SJCRH30 (cell line): ENCODE measurements around the gene MYO5A. TPM values are rescaled to one million over a fixed set of nuclear protein-coding genes. Genes with fewer than 3 reads are reported as not detected.
A peak's percentile ranks its signal among the peaks of the same experiment; 100 is the strongest.
"Not testable (repeated sequence)": the region's sequence is repeated elsewhere in the genome, so short reads cannot be mapped to it uniquely, and the experiment has no call there.

ENCODE experiments used
- DNase-seq, 2 experiments: peaks; one replicate each; pipeline ENCODE4 v3.0.0-alpha.2; 2015 to 2020
- H3K27ac ChIP-seq: fragments of 250-450 bp; sonication (Bioruptor Pico); 2 replicates; pipeline ENCODE4 v1.5.1; 2020; ENCODE audit warnings: mild to moderate bottlenecking, moderate library complexity
- H3K27me3 ChIP-seq: fragments of 250-450 bp; sonication (Bioruptor Pico); 2 replicates; pipeline ENCODE4 v1.5.1; 2020; ENCODE audit warnings: mild to moderate bottlenecking, moderate library complexity
- H3K36me3 ChIP-seq: fragments of 250-450 bp; sonication (Bioruptor Pico); 2 replicates; pipeline ENCODE4 v1.5.1; 2020; ENCODE audit warnings: mild to moderate bottlenecking, moderate library complexity
- H3K4me1 ChIP-seq: fragments of 250-450 bp; sonication (Bioruptor Pico); 2 replicates; pipeline ENCODE4 v1.5.1; 2020; ENCODE audit warnings: mild to moderate bottlenecking, moderate library complexity
- H3K4me3 ChIP-seq: fragments of 250-450 bp; sonication (Bioruptor Pico); 2 replicates; pipeline ENCODE4 v1.5.1; 2020; ENCODE audit warnings: mild to moderate bottlenecking, moderate library complexity
- H3K9me3 ChIP-seq: fragments of 250-450 bp; sonication (Bioruptor Pico); replicated peaks from 2 replicates; pipeline ENCODE4 v1.5.1; 2020; ENCODE audit warnings: mild to moderate bottlenecking, moderate library complexity
- total RNA-seq: library from RNA; depleted of rRNA; stranded (reverse); fragments of >200 nt; shearing (Covaris generic); gene quantifications from 2 replicates; pipeline ENCODE4 v1.2.3, GENCODE V29; 2014

The MYO5A gene
- total RNA-seq, 1 experiment from 2014 or later = 15.2 TPM

DNA sequence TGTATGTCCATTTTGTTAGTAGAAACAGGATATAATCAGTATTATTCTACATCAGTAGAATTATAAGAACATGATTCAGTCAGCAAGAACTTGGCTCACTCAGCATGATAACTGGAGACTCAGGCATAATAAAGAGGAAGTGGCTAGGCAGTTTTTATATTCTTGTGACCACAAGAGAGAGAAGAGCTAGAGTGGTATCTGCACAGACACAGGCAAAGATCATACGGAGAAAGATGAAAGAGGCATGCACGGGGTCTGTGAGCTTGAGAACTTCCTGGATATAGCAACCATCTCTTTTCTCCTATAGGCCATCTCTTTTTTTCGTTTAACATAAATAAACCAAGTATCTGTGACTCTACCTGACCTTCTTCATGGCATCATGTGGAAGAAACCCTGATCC, 46.8 kb downstream of the MYO5A start:
- H3K9me3 ChIP-seq = no peaks in the 10 kb centered on the region
- no peaks in the 10 kb centered on the region for H3K4me1 ChIP-seq
- H3K27me3 ChIP-seq = no peaks in the 10 kb centered on the region
- DNase-seq = no peak
- no peaks in the 10 kb centered on the region for H3K36me3 ChIP-seq
- no peak overlapping the region for H3K27ac ChIP-seq
- H3K4me3 ChIP-seq = no peak overlapping the region

DNA sequence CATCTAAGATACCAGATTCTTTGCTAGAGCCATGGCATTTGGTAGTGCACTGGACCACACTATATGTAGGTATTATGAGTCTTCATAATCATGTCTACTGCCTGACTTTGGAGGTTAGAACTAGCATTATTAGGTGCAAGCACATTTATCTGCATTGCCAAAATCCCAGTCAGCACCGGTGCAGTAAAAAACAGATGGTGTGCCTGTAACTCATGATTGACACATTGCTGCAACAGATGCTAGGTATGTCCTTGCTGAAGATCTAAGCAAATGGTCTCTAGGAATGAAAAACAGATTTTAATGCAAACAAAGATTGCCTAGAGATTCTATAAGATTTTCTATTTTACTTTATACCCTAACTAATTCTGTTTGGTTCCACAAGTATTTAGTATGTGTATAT, 47.7 kb downstream of the MYO5A start:
- H3K9me3 ChIP-seq = no peaks in the 10 kb centered on the region
- DNase-seq = no peak
- no peaks in the 10 kb centered on the region for H3K27me3 ChIP-seq
- no peaks in the 10 kb centered on the region for H3K4me1 ChIP-seq
- H3K27ac ChIP-seq = no peak overlapping the region
- H3K4me3 ChIP-seq = no peak overlapping the region
- no peaks in the 10 kb centered on the region for H3K36me3 ChIP-seq

DNA sequence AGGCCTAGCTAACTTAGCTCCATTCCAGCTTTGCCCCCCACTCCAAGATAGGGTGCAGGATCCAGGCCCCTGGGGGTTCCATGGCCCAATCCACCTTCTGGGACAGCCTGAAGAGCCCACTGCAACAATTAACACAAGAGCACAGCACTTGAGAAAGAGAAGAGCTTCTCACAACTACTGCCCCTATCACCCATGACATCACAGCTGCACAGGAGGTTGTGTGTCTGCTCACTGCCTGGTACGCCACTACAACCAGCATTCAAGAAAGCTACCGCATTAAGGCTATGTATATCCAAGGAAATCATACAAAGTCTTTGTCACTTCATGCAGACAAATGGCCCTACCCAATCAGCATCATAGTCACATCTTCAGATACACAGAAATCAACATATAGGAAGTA, 62.0 kb downstream of the MYO5A start:
- no peaks in the 10 kb centered on the region for H3K4me1 ChIP-seq
- H3K36me3 ChIP-seq = no peaks in the 10 kb centered on the region
- H3K27me3 ChIP-seq = no peaks in the 10 kb centered on the region
- no peak for DNase-seq
- no peak overlapping the region for H3K4me3 ChIP-seq
- H3K9me3 ChIP-seq = no peaks in the 10 kb centered on the region
- no peak overlapping the region for H3K27ac ChIP-seq

DNA sequence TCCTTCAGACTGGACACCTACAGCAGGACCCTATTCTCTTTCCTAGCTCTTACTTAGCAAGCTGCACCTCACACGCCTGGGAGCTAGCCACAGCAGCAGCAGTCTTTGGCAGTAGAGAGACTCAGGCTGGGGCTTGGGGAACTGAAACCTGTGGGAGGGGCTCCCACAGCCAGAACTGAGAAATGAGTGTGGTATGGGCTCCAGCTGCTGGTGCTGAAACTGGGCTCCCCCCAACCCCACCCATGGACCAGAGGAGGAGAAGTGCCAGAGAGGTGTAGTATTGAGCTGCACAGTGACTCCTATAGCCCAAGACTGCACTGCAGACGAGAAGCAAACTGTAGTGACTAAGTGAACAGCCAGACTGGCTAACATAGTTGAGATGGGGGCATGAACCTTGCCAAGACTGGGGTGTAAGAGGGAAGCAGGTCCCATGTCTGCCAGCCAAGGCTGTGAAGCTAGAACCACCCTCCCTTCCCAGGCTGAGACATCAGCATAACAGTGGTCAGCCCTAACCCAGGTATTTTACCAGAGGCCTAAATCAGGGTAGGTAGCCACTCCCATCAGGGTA, 62.5 kb downstream of the MYO5A start:
- DNase-seq = no peak
- no peaks in the 10 kb centered on the region for H3K4me1 ChIP-seq
- H3K4me3 ChIP-seq = no peak overlapping the region
- H3K27me3 ChIP-seq = no peaks in the 10 kb centered on the region
- H3K27ac ChIP-seq = no peak overlapping the region
- H3K9me3 ChIP-seq = no peaks in the 10 kb centered on the region
- no peaks in the 10 kb centered on the region for H3K36me3 ChIP-seq

DNA sequence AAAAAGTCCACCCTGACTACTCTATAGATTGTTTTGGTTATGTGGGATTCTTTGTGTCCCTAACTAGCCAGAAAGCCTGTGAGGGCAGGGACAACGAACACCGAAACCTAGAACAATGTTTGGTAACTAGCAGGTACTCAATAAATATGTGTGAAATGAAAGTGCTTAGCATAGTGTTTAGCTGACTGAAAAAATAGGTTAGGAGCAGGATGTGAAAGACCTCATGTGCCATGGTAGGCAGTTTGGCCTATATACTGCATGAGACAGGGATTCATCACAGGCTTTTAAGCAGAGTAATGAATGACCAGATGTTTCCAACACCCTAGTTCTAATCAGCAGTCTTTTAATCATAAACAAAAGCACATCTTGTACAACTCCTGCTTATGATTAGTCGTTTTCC, 64.2 kb downstream of the MYO5A start:
- Histone ChIP-seq H3K9me3 (no peaks in the 10 kb centered on the region), H3K4me1 (no peaks in the 10 kb centered on the region), H3K4me3 (no peak overlapping the region), H3K27me3 (no peaks in the 10 kb centered on the region), H3K36me3 (no peaks in the 10 kb centered on the region), H3K27ac (no peak overlapping the region)
- DNase-seq = no peak

DNA sequence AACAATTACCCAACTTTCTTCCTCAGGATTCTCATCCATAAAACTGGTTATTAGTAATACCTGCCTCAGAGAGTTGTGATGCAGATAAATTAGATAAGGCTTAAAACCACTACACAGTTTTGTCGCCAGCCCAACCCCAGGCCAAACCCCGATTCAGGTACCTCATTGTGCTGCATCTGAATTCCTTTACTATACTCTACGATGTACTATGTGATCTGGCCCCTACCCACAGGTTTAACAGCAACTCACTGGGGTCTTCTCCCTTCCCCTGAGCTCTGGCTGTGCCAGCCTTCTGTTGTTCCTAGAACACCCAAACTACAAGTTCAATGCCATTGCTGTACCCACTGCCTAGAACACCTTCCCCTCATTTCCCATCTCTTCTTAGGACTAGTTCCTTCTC, 64.6 kb downstream of the MYO5A start:
- Histone ChIP-seq H3K9me3 (no peaks in the 10 kb centered on the region), H3K4me3 (no peak overlapping the region), H3K27ac (no peak overlapping the region), H3K36me3 (no peaks in the 10 kb centered on the region), H3K4me1 (no peaks in the 10 kb centered on the region), H3K27me3 (no peaks in the 10 kb centered on the region)
- DNase-seq = no peak

DNA sequence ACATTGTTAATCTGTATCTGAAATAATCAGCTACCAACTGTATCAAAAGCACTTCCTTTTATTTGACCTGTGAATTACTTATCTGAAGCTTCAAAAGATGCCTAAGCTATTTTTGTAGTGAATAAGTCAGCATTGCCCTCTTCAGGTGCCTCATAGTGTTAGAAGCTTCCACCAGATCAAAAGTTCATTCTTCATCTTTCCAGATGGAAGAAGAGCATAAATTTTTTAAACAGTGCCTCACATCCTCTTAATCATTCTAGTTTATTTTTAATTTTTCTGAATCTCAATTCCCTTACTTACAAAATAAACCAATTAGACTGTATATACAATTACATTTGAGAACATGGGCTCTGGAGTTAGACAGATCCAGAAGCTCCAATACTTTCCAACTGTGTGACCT, 65.0 kb downstream of the MYO5A start:
- DNase-seq = no peak
- no peaks in the 10 kb centered on the region for H3K4me1 ChIP-seq
- no peak overlapping the region for H3K4me3 ChIP-seq
- H3K27me3 ChIP-seq = no peaks in the 10 kb centered on the region
- H3K36me3 ChIP-seq = no peaks in the 10 kb centered on the region
- H3K9me3 ChIP-seq = no peaks in the 10 kb centered on the region
- no peak overlapping the region for H3K27ac ChIP-seq

DNA sequence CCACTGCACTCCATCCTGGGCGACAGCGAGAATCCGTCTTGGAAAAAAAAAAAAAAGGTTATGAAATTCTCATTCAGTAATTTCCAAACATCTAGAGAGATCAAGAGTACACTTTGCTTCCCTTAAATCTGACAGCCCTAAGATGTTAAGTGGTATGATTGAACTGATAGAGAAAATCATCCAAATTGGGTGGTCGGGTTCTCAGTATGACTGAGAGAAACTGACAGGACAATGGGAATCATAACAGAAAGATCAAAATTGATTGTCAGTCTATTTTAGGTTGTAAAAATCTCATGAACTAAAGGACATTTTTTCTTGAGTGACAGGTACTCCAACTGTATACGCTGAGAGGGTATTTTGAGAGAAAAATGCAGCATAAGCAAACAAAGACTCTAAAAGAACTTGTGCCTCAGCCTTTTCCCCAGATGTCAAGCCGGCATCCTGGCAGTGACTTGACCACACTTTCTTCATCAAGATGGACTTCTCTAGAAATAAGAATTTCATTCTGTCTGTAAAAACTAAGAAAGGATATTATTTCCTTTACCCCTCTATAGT, 65.8 kb downstream of the MYO5A start:
- DNase-seq = no peak
- Histone ChIP-seq H3K4me3 (no peak overlapping the region), H3K36me3 (no peaks in the 10 kb centered on the region), H3K9me3 (no peaks in the 10 kb centered on the region), H3K27ac (no peak overlapping the region), H3K27me3 (no peaks in the 10 kb centered on the region), H3K4me1 (no peaks in the 10 kb centered on the region)

DNA sequence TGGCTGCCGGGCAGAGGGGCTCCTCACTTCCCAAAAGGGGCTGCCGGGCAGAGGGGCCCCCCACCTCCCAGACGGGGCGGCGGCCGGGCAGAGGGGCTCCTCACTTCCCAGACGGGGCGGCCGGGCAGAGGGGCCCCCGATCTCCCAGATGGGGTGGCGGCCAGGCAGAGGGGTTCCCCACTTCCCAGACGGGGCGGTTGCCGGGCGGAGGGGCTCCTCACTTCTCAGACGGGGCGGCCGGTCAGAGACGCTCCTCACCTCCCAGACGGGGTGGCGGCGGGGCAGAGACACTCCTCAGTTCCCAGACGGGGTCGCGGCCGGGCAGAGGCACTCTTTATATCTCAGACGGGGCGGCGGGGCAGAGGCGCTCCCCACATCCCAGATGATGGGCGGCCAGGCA, 69.0 kb downstream of the MYO5A start:
- H3K4me3 ChIP-seq, H3K4me1 ChIP-seq, H3K9me3 ChIP-seq, DNase-seq, H3K36me3 ChIP-seq, H3K27me3 ChIP-seq, H3K27ac ChIP-seq: not testable (repeated sequence)

DNA sequence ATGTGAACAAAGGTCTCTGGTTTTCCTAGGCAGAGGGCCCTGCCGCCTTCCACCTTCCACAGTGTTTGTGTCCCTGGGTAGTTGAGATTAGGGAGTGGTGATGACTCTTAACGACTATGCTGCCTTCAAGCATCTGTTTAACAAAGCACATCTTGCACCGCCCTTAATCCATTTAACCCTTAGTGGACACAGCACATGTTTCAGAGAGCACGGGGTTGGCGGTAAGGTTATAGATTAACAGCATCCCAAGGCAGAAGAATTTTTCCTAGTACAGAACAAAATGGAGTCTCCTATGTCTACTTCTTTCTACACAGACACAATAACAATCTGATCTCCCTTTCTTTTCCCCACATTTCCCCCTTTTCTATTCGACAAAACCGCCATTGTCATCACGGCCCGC, 69.4 kb downstream of the MYO5A start:
- not testable (repeated sequence) for DNase-seq

DNA sequence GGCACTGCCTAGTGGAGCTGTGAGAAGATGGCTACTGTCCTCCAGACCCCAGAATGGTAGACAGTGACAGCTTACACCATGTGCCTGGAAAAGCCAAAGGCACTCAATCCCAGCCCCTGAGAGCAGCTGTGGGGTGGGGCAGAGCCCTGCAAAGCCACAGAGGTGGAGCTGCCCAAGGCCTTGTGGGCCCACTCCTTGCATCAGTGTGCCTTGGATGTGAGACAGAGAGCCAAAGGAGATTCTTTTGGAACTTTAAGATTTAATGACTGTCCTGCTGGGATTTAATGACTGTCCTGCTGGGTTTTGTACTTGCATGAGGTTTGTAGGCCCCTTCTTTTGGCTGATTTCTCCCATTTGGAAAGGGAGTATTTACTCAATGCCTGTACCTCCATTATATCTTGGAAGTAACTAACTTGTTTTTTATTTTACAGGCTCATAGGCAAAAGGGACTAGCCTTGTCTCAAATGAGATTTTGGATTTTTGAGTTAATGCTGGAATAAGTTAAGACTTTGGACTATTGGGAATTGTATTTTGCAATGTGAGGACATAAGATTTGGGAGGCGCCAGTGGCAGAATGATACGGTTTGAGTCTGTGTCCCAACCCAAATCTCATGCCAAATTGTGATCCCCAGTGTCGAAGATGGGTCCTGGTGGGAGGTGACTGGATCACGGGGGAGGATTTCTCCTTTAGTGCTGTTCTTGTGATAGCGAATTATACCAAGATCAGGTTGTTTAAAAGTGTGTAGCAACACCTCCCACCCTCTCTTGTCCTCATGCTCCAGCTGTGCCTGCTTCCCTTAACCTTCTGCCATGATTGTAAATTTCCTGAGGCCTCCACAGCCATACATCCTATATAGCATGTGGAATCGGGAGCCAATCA, 80.4 kb downstream of the MYO5A start:
- H3K4me1 ChIP-seq = no peaks in the 10 kb centered on the region
- no peak overlapping the region for H3K27ac ChIP-seq
- no peak overlapping the region for H3K4me3 ChIP-seq
- no peaks in the 10 kb centered on the region for H3K27me3 ChIP-seq
- no peaks in the 10 kb centered on the region for H3K36me3 ChIP-seq
- peaks cover 4% of the 10 kb centered on the region; the same call in 1 of the 2 replicates for H3K9me3 ChIP-seq
- DNase-seq = peak; percentile 30 to 33

More for the DNA sequence above, 69.4 kb downstream of the MYO5A start:
- H3K4me3 ChIP-seq, H3K9me3 ChIP-seq, H3K27me3 ChIP-seq, H3K27ac ChIP-seq, H3K36me3 ChIP-seq, H3K4me1 ChIP-seq: not testable (repeated sequence)

DNA sequence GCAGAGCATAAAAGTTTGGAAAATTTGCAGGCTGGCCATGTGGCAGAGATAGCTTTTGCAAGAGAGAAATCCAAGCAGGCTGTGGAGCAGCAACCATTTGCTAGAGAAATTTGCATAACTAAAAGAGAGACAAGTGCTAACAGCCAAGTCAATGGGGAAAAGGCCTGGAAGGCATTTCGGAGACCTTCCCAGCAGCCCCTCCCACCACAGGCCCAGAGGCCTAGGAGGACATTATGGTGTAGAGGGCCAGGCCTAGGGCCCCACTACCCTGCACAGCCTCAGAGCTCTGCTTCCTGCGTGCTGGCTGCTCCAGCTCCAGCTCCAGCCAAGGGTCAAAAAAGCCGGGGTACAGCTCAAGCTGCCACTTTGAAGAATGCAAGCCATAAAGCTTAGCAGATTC, 82.7 kb downstream of the MYO5A start:
- H3K27ac ChIP-seq = no peak overlapping the region
- no peaks in the 10 kb centered on the region for H3K4me1 ChIP-seq
- H3K9me3 ChIP-seq = no peaks in the 10 kb centered on the region
- no peak overlapping the region for H3K4me3 ChIP-seq
- H3K36me3 ChIP-seq = no peaks in the 10 kb centered on the region
- DNase-seq = no peak
- H3K27me3 ChIP-seq = no peaks in the 10 kb centered on the region

DNA sequence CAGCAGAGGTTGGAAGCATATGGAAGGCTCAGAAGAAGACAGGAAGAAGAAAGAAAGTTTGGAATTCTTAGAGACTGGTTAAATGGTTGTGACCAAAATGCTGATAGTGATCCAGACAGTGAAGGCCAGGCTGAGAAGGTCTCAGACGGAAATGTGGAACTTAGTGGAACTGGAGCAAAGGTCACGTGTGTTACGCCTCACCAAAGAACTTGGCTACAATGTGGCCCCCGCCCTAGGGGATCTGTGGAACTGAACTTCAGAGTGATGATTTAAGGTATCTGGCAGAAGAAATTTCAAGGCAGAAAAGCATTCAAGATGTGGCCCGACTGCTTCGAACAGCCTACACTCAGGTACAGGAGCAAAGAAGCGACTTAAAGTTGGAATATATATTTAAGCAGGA, 83.1 kb downstream of the MYO5A start:
- Histone ChIP-seq H3K4me1 (no peaks in the 10 kb centered on the region), H3K4me3 (no peak overlapping the region), H3K9me3 (no peaks in the 10 kb centered on the region), H3K27me3 (no peaks in the 10 kb centered on the region), H3K36me3 (no peaks in the 10 kb centered on the region), H3K27ac (no peak overlapping the region)
- no peak for DNase-seq

DNA sequence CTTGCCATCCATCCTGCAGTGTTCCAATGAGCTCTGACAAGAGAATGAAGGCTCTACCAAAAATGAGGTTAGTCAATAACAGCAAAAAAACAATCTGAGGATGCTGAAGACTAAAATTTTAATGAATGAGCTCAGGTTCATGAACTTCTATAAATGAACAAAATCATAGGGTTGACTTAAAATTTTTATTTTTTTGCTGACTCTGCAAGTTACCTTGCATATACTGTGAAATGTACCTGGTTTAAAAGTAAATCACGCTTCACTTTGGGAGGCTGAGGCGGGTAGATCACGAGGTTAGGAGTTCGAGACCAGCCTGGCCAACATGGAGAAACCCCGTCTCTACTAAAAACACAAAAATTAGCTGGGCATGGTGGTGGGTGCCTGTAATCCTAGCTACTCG, 85.5 kb downstream of the MYO5A start:
- H3K27me3 ChIP-seq, H3K4me1 ChIP-seq, DNase-seq: not testable (repeated sequence)

DNA sequence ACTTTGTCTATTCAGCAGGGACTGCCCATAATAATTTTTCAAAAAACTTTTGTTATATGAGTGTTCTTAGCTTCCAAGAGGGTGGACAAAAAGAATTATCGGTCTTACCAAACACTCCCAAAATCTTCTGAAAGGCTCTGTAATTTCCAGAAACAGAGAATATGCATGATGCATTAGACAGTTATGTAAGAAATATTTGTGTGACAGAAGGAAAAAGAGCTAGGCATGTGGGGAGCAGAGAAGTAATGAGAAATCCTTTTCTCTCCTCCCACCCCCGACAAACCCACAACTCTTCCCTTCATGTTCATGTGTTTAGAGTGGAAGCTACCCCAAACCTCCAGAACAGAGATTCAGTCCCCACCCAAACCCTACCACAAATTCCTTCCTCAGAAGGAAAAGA, 86.8 kb downstream of the MYO5A start:
- H3K36me3 ChIP-seq = no peaks in the 10 kb centered on the region
- DNase-seq = no peak

More for the DNA sequence above, 85.5 kb downstream of the MYO5A start:
- H3K9me3 ChIP-seq, H3K36me3 ChIP-seq, H3K27ac ChIP-seq, H3K4me3 ChIP-seq: not testable (repeated sequence)

More for the DNA sequence above, 86.8 kb downstream of the MYO5A start:
- Histone ChIP-seq H3K27ac (no peak overlapping the region), H3K27me3 (no peaks in the 10 kb centered on the region), H3K9me3 (no peaks in the 10 kb centered on the region), H3K4me1 (no peaks in the 10 kb centered on the region), H3K4me3 (no peak overlapping the region)
